ENCODE measurements around the gene OPCML. TPM values are rescaled to one million over a fixed set of nuclear protein-coding genes. Genes with fewer than 3 reads are reported as not detected.

Gene OPCML
- total and polyA plus RNA-seq, 2 experiments from 2014 or later = 1.2 to 4.4 TPM

DNA sequence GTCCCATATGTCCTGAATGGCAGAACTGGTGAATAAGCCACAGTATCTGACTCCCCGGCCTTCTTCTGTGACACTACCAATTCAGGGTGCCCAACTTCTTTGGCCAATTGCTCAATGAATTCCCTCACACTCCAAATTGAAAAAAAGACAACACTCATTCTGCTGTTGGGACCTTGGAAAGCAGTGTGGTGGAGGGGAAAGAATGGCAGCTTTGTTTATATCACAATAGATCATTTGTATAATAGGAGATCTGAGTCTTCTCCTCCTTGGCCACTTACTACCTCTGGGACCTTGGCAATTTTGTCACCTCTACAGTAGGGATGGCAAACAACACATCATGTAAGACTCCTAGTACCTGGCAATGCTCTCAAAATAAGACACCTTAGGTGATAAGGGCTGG is 64.6 kb downstream of the OPCML start (continued):
- TF ChIP-seq, protein P1, sequence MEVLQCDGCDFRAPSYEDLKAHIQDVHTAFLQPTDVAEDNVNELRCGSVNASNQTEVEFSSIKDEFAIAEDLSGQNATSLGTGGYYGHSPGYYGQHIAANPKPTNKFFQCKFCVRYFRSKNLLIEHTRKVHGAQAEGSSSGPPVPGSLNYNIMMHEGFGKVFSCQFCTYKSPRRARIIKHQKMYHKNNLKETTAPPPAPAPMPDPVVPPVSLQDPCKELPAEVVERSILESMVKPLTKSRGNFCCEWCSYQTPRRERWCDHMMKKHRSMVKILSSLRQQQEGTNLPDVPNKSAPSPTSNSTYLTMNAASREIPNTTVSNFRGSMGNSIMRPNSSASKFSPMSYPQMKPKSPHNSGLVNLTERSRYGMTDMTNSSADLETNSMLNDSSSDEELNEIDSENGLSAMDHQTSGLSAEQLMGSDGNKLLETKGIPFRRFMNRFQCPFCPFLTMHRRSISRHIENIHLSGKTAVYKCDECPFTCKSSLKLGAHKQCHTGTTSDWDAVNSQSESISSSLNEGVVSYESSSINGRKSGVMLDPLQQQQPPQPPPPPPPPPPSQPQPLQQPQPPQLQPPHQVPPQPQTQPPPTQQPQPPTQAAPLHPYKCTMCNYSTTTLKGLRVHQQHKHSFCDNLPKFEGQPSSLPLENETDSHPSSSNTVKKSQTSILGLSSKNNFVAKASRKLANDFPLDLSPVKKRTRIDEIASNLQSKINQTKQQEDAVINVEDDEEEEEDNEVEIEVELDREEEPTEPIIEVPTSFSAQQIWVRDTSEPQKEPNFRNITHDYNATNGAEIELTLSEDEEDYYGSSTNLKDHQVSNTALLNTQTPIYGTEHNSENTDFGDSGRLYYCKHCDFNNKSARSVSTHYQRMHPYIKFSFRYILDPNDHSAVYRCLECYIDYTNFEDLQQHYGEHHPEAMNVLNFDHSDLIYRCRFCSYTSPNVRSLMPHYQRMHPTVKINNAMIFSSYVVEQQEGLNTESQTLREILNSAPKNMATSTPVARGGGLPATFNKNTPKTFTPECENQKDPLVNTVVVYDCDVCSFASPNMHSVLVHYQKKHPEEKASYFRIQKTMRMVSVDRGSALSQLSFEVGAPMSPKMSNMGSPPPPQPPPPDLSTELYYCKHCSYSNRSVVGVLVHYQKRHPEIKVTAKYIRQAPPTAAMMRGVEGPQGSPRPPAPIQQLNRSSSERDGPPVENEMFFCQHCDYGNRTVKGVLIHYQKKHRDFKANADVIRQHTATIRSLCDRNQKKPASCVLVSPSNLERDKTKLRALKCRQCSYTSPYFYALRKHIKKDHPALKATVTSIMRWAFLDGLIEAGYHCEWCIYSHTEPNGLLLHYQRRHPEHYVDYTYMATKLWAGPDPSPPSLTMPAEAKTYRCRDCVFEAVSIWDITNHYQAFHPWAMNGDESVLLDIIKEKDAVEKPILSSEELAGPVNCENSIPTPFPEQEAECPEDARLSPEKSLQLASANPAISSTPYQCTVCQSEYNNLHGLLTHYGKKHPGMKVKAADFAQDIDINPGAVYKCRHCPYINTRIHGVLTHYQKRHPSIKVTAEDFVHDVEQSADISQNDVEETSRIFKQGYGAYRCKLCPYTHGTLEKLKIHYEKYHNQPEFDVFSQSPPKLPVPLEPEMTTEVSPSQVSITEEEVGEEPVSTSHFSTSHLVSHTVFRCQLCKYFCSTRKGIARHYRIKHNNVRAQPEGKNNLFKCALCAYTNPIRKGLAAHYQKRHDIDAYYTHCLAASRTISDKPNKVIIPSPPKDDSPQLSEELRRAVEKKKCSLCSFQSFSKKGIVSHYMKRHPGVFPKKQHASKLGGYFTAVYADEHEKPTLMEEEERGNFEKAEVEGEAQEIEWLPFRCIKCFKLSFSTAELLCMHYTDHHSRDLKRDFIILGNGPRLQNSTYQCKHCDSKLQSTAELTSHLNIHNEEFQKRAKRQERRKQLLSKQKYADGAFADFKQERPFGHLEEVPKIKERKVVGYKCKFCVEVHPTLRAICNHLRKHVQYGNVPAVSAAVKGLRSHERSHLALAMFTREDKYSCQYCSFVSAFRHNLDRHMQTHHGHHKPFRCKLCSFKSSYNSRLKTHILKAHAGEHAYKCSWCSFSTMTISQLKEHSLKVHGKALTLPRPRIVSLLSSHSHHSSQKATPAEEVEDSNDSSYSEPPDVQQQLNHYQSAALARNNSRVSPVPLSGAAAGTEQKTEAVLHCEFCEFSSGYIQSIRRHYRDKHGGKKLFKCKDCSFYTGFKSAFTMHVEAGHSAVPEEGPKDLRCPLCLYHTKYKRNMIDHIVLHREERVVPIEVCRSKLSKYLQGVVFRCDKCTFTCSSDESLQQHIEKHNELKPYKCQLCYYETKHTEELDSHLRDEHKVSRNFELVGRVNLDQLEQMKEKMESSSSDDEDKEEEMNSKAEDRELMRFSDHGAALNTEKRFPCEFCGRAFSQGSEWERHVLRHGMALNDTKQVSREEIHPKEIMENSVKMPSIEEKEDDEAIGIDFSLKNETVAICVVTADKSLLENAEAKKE (CRISPR knock-in tag; IDR thresholded peaks at IDR 0.05) = no peak
- no peak for TF ChIP-seq CTCF (conservative IDR thresholded peaks at IDR 0.05; ENCODE audit: low read depth in 2 of 2)
- no peak for TF ChIP-seq STAT1 (IDR thresholded peaks at IDR 0.05; ENCODE audit: unreplicated experiment)
- no peak for TF ChIP-seq EZH2phosphoT487 (IDR thresholded peaks at IDR 0.05; ENCODE audit: unreplicated experiment)
- no peak for TF ChIP-seq EZH2 (IDR thresholded peaks at IDR 0.05; ENCODE audit: low read depth, unreplicated experiment)
- TF ChIP-seq JUNB (IDR thresholded peaks at IDR 0.05; ENCODE audit: unreplicated experiment) = no peak

DNA sequence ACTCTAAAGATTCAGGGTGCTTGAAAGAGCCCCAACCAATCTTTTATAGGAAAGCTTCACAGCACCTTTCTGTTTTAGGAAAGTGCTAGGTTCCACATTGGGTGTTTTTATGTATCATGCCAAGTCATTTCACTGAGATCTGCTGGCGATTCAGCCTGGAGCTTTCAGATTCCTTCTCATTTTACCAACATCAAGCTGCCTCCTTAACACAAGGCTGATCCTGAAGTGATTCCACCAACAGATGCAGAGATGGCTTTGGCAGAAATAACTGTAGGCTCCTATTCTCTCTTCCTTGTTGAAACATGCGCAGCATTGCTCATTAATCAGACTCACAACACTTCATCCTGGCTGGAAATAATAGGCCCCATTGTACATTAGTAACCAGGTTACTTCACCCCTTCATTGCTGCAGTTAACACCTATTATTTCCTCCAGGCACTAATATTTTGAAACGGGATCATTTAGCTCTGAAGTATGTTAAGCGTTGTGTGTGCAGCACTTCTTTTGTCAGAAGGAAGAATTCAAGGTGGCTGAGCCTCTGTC is 89.0 kb downstream of the OPCML start:
- peak overlapping the region; percentile 10; the same call in 1 of the 2 replicates for H3K4me2 ChIP-seq
- TF ChIP-seq, protein P2, sequence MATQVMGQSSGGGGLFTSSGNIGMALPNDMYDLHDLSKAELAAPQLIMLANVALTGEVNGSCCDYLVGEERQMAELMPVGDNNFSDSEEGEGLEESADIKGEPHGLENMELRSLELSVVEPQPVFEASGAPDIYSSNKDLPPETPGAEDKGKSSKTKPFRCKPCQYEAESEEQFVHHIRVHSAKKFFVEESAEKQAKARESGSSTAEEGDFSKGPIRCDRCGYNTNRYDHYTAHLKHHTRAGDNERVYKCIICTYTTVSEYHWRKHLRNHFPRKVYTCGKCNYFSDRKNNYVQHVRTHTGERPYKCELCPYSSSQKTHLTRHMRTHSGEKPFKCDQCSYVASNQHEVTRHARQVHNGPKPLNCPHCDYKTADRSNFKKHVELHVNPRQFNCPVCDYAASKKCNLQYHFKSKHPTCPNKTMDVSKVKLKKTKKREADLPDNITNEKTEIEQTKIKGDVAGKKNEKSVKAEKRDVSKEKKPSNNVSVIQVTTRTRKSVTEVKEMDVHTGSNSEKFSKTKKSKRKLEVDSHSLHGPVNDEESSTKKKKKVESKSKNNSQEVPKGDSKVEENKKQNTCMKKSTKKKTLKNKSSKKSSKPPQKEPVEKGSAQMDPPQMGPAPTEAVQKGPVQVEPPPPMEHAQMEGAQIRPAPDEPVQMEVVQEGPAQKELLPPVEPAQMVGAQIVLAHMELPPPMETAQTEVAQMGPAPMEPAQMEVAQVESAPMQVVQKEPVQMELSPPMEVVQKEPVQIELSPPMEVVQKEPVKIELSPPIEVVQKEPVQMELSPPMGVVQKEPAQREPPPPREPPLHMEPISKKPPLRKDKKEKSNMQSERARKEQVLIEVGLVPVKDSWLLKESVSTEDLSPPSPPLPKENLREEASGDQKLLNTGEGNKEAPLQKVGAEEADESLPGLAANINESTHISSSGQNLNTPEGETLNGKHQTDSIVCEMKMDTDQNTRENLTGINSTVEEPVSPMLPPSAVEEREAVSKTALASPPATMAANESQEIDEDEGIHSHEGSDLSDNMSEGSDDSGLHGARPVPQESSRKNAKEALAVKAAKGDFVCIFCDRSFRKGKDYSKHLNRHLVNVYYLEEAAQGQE (IDR thresholded peaks at IDR 0.05; ENCODE audit: unreplicated experiment) = no peak
- TF ChIP-seq EZH2phosphoT487 (IDR thresholded peaks at IDR 0.05; ENCODE audit: unreplicated experiment) = no peak
- TF ChIP-seq ZNF331 (CRISPR knock-in tag; IDR thresholded peaks at IDR 0.05; ENCODE audit: low read depth) = no peak
- no peak for TF ChIP-seq NANOG (IDR thresholded peaks at IDR 0.05; ENCODE audit: borderline replicate concordance)
- TF ChIP-seq JUNB (IDR thresholded peaks at IDR 0.05; ENCODE audit: unreplicated experiment) = no peak
- TF ChIP-seq EZH2 (IDR thresholded peaks at IDR 0.05; ENCODE audit: low read depth, unreplicated experiment) = no peak
- no peak for TF ChIP-seq CTCF (conservative IDR thresholded peaks at IDR 0.05; ENCODE audit: low read depth in 2 of 2)
- TF ChIP-seq CREB1 (CRISPR knock-in tag; IDR thresholded peaks at IDR 0.05; ENCODE audit: low read depth) = no peak

More for the DNA sequence above, 89.0 kb downstream of the OPCML start:
- Mint-ChIP-seq H3K4me3 (no peak overlapping the region), H3K9me3 (peaks cover 2% of the 10 kb centered on the region; the same call in 1 of the 3 replicates), H3K4me1 (peaks cover 28% of the 10 kb centered on the region), H3K27ac (peak overlapping the region; percentile 72), H3K27me3 (ENCODE audit: insufficient read depth, low read depth, poor library complexity) (peaks cover 3% of the 10 kb centered on the region), H3K36me3 (ENCODE audit: low read depth) (peaks cover 6% of the 10 kb centered on the region; the same call in 2 of the 3 replicates)
- Histone ChIP-seq H3K27ac (ENCODE audit: low read depth) (peak overlapping the region; percentile 84), H3K27me3 (ENCODE audit: insufficient read depth) (no peaks in the 10 kb centered on the region), H3K4me1 (ENCODE audit: insufficient read depth) (peaks cover 31% of the 10 kb centered on the region), H3K9me2 (ENCODE audit: insufficient read depth) (no peaks in the 10 kb centered on the region), H3K79me2 (replicated peaks; ENCODE audit: insufficient read depth) (no peaks in the 10 kb centered on the region), H3K36me3 (ENCODE audit: insufficient read depth) (no peaks in the 10 kb centered on the region), H3F3A (replicated peaks; ENCODE audit: low read depth) (no peaks in the 10 kb centered on the region), H4K20me1 (replicated peaks; ENCODE audit: insufficient read depth) (no peaks in the 10 kb centered on the region), H3K4me3 (no peak overlapping the region), H2AFZ (no peak overlapping the region)
- ATAC-seq = no peak; the same call in 2 of the 3 replicates
- DNase-seq (ENCODE audit: low spot score) = no peak

All from GM23338 (cell line).